WTC11 (cell line): ENCODE results near the gene CHKB.

Experiments used
- NR3C1 ChIP-seq: sonication (generic); formaldehyde crosslinking; conservative IDR thresholded peaks from 2 replicates; pipeline ENCODE4 v1.8.1; 2023; ENCODE audit warnings: low read depth, mild to moderate bottlenecking, missing genetic modification reagents
- TEAD4 ChIP-seq: sonication (generic); formaldehyde crosslinking; IDR thresholded peaks from 2 replicates; pipeline ENCODE4 v1.8.0; 2022; ENCODE audit warnings: mild to moderate bottlenecking, missing genetic modification reagents
- TF ChIP-seq, protein P1 (sequence below): sonication (generic); formaldehyde crosslinking; IDR thresholded peaks from 2 replicates; pipeline ENCODE4 v1.8.0; 2022; ENCODE audit warnings: mild to moderate bottlenecking, missing genetic modification reagents

DNA sequence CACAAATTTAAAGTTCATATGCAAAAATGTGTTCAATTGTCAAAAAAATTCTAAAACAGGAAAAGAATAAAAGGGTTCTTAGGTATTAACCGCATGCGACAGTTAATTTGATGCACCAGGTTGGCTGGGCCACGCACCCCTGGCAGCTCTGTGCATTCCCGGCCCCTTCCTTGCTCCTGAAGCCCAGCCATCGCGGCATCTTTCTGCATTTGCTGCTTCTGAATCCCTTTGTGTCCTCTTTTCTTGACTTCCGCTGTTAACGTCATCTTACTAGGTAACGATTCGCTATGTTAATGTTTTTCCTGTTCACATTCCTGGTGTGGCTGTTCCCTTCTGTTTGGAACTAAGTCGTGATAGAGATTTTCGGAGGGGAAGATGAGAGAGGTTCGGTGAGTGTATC lies 44.9 kb downstream of the CHKB start:
- TF ChIP-seq TEAD4 (CRISPR knock-in tag) (no peak), NR3C1 (no peak)
- TF ChIP-seq, protein P1, sequence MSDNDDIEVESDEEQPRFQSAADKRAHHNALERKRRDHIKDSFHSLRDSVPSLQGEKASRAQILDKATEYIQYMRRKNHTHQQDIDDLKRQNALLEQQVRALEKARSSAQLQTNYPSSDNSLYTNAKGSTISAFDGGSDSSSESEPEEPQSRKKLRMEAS (CRISPR knock-in tag) = no peak
